ENCODE measurements around the gene CLMP.

DNA sequence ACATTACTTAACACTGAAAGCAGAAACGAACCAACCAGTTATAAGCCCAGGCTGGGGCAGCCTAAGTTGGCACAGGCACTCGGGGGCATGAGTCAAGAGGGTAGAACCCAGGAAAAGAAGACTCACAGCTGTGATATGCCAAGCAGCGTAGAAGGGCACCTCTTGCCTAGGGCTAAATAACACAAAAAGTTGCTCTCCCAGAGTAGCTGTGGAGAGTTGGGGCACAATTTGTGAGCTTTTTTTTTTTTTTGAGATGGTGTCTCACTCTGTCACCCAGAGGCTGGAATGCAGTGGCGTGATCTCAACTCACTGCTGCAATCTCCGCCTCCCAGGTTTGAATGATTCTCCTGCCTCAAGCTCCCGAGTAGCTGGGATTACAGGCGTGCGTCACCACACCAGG, 8.8 kb downstream of the CLMP start:
- TF ChIP-seq, protein P1, sequence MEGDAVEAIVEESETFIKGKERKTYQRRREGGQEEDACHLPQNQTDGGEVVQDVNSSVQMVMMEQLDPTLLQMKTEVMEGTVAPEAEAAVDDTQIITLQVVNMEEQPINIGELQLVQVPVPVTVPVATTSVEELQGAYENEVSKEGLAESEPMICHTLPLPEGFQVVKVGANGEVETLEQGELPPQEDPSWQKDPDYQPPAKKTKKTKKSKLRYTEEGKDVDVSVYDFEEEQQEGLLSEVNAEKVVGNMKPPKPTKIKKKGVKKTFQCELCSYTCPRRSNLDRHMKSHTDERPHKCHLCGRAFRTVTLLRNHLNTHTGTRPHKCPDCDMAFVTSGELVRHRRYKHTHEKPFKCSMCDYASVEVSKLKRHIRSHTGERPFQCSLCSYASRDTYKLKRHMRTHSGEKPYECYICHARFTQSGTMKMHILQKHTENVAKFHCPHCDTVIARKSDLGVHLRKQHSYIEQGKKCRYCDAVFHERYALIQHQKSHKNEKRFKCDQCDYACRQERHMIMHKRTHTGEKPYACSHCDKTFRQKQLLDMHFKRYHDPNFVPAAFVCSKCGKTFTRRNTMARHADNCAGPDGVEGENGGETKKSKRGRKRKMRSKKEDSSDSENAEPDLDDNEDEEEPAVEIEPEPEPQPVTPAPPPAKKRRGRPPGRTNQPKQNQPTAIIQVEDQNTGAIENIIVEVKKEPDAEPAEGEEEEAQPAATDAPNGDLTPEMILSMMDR (IDR thresholded peaks at IDR 0.05; ENCODE audit: low read depth, low read length, poor library complexity, severe bottlenecking): no peak
- TF ChIP-seq EZH2phosphoT487 (IDR thresholded peaks at IDR 0.05; ENCODE audit: borderline replicate concordance, low read length): no peak
